ENCODE data around the gene UGGT1.
A peak's percentile ranks its signal among the peaks of the same experiment; 100 is the strongest.
"Not testable (repeated sequence)": the region's sequence is repeated elsewhere in the genome, so short reads cannot be mapped to it uniquely, and the experiment has no call there.

UGGT1 gene

GRCh38 chr2:128174067-128174466, 83.1 kb downstream of the UGGT1 start:
- not testable (repeated sequence) for DNase-seq (ENCODE audit: low read depth)

DNA sequence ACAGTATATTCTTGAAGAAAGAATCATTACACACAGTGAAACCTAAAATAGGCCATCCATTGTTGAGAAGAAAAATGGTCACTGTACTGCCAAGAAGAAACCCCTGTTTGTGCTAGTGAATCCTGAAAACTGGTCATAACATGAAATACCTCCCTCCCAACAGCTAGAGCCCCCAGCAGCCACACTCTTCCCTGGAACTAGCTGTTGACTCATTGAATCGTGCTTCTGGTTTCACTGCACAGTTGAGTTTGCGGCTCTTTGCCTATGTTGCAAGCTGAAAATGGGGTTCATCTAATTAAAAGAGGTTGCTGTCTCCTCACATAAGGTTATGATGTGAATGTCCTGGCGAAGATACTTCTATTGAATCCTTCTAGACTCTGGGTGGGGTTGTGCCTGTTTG, 86.3 kb downstream of the UGGT1 start:
- DNase-seq (ENCODE audit: low read depth), result no peak

GRCh38 chr2:128178149-128178649, 87.2 kb downstream of the UGGT1 start:
- DNase-seq (ENCODE audit: low read depth), result no peak

DNA sequence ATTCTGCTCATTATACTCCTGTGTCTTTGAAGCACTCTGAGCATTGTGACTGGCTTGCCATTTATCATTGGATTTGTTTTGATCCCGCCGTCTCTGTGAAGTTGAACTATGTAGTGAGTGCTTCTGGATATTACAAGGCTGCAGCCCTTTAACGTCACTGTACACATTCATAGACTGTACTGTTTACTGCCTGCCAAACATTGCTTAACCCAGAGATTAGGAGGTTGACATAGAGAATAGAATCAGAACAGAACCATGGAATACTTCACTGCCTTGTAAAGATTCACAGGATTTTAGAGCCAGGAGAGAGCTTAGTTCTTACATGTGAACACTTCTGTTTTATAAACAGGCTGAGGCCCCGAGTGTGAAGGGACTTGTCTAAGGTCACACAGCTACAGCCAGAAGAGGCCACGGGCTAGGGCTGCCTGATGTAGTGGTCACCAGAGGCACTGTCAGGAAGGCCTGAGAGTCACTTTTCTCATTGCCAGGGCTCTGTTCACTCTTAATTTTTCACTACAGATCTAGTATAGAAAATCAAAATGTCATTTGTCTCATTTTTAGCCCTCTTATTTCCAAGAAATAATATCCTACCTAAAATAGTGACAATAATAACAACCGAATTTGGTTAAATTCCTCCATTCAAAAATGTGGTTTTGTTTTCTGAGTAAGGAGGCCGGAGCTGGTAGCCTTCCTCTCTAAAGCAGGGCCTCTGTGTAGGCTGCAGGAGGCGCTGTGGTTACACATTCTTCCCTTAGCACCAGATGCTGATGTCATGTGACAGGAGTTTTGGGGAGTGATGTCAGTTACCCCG, 87.9 kb downstream of the UGGT1 start:
- DNase-seq (ENCODE audit: low read depth), result peak; percentile 34

GRCh38 chr2:128179461-128179755, 88.4 kb downstream of the UGGT1 start:
- no peak for DNase-seq (ENCODE audit: low read depth)

DNA sequence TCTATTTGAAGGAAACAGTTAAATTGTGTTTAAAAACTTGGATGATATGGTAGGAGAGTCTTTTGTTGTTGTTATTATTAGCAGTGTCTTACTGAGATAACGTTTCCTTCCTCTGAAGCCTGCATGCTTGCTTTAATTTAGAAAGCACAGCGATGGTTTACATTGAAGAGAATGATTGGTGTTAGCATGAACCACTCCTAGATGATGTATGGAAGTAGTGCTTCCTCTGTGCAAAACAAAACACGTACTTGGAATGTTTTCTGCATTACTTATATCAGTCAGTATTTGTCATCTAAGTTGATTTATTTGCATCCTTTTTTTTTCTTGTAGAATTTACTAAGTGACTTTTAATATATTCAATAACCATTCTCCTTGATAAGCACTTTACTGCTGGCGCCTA, 89.0 kb downstream of the UGGT1 start:
- DNase-seq (ENCODE audit: low read depth), result no peak

DNA sequence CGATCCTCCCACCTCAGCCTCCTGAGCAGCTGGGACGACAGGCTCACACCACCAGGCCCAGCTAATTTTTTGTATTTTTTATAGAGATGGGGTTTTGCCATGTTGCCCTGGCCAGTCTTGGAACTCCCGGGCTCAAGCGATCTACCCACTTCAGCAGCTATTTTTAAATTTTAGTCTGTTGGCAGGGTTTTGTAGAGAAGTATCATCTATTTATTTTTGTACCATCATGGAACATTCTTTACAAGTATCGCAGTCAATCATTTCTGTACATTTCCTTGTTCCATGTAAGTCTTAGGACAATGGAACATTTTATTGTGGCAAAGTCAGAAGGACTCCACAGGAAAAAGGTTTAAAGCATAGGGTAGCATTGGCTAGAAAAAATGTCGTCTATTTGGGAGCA, 94.6 kb downstream of the UGGT1 start:
- DNase-seq (ENCODE audit: low read depth), result no peak

- DNase-seq (ENCODE audit: low read depth), result no peak
Measured at GRCh38 chr2:128187032-128187654, 96.1 kb downstream of the UGGT1 start.

- DNase-seq (ENCODE audit: low read depth), result no peak
Measured at GRCh38 chr2:128195435-128195984, 104.5 kb downstream of the UGGT1 start.

DNA sequence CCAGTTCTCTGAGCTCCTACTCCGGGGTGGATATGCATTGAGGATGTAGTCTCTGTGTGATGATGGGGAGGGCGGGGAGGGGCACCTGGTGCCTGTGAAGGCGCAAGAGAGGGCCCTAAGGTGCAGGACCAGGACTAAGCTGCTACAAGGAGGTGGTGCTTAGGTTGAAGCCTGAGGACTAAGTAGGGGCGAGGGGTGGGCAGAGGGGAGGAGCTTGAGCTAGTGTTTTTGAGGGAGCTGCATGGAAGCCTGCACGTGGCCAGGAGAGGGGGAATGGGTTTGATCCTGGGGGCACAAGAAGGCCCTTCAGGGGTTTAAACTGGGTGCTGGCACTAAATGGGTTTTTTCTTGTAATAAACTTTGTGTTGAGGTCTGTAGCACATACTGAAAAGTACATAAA, 105.0 kb downstream of the UGGT1 start:
- no peak for DNase-seq (ENCODE audit: low read depth)

- DNase-seq (ENCODE audit: low read depth), result no peak
Measured at GRCh38 chr2:128196471-128196931, 105.5 kb downstream of the UGGT1 start.

- DNase-seq (ENCODE audit: low read depth), result no peak
Measured at GRCh38 chr2:128197059-128197458, 106.1 kb downstream of the UGGT1 start.

DNA sequence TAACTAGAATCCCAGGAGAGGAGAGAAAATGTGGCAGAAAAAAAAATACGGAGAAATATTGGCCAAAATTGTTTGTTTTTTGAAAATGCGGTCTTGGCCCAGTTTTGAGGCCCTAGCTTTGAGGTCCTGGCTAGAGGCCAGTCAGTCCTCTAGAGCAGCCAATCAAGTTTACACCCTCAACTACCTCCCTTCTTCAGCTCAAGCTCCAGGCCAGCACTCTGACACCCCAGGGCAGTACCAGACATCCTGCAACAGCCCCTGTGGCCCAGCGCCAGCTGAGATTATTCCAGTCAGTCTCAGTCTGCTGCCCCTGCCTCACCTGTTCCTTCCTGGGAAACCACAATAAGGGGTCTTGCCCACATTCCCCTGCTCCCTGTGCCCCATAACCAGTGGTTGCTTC, 107.7 kb downstream of the UGGT1 start:
- DNase-seq (ENCODE audit: low read depth), result no peak

GRCh38 chr2:128199141-128199540, 108.1 kb downstream of the UGGT1 start:
- DNase-seq (ENCODE audit: low read depth), result no peak

DNA sequence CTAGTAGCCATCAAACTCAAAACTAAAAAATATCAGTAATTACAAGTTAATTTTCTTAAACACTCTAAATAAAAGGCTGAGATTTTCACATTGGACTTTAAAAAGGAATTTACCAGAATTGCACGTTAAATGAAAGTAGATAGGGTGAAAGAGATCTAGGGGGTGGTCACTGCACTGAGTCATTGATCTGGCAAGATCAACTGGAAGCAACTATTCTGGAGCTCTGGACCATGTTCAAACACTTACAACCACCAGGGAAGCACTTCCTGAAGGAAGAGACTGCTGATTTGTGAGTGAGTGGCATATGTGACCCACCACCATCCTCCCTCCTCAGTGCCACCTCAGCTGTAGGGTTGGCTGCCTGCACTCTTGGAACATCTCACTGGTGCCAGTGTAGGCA, 111.8 kb downstream of the UGGT1 start:
- DNase-seq (ENCODE audit: low read depth), result no peak

DNA sequence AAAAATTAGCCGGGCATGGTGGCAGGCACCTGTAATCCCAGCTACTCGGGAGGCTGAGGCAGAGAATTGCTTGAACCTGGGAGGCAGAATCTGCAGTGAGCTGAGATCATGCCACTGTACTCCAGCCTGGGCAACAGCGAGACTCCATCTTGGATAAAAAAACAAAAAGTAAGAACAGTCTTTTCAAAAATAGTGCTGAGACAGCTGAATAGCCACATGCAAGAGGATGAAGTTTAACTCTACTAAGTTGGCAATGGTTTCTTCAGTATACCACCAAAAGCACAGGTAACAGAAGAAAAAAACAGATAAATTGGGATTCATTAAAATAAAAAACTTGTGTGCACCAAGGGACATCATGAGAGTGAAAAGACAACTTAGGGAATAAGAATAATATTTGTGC, 115.2 kb downstream of the UGGT1 start:
- no peak for DNase-seq (ENCODE audit: low read depth)

- no peak for DNase-seq (ENCODE audit: low read depth)
Measured at GRCh38 chr2:128208023-128208422, 117.0 kb downstream of the UGGT1 start.

DNA sequence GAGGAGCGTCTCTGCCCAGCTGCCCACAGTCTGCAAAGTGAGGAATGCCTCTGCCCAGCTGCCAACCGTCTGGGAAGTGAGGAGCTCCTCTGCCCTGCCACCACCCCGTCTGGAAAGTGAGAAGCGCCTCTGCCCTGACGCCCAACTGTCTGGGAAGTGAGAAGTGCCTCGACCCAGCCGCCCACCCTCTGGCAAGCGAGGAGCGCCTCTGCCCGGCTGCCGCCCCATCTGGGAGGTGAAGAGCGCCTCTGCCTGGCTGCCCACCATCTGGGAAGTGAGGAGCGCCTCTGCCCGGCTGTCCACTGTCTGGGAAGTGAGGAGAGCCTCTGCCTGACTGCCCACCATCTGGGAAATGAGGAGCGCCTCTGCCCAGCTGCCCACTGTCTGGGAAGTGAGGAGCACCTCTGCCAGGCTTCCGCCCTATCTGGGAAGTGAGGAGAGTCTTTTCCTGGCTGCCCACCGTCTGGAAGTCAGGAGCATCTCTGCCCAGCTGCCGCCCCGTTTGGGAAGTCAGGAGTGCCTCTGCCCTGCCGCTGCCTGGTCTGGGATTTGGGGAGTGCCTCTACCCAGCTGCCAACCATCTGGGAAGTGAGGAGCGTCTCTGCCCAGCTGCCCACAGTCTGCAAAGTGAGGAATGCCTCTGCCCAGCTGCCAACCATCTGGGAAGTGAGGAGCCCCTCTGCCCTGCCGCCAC, 117.8 kb downstream of the UGGT1 start:
- not testable (repeated sequence) for DNase-seq (ENCODE audit: low read depth)

GRCh38 chr2:128214251-128214650, 123.3 kb downstream of the UGGT1 start:
- DNase-seq (ENCODE audit: low read depth), result no peak

GRCh38 chr2:128214866-128215460, 124.0 kb downstream of the UGGT1 start:
- DNase-seq (ENCODE audit: low read depth), result no peak

GRCh38 chr2:128215897-128216642, 125.1 kb downstream of the UGGT1 start:
- no peak for DNase-seq (ENCODE audit: low read depth)

GRCh38 chr2:128217671-128218070, 126.7 kb downstream of the UGGT1 start:
- no peak for DNase-seq (ENCODE audit: low read depth)

Measured in CMK (cell line).